GM12891 (cell line): Measurements from ENCODE around the gene KLHL30.

Experiments used
- POLR2A ChIP-seq: IDR thresholded peaks from 2 replicates; pipeline ENCODE4 v1.6.1; 2011; ENCODE audit warnings: low read depth, low read length, control low read depth
- POU2F2 ChIP-seq: IDR thresholded peaks from 2 replicates; pipeline ENCODE4 v1.6.1; 2011; ENCODE audit warnings: low read depth, mild to moderate bottlenecking, control low read depth, low read length, moderate library complexity
- TAF1 ChIP-seq: IDR thresholded peaks from 2 replicates; pipeline ENCODE4 v1.6.1; 2011; ENCODE audit warnings: low read depth, low read length, control low read depth

GRCh38 chr2:238173692-238174091 lies 35.2 kb downstream of the KLHL30 start:
- TF ChIP-seq TAF1 (no peak), POU2F2 (no peak), POLR2A (no peak)
